ENCODE data around the gene CLDN20.

CLDN20 gene

DNA sequence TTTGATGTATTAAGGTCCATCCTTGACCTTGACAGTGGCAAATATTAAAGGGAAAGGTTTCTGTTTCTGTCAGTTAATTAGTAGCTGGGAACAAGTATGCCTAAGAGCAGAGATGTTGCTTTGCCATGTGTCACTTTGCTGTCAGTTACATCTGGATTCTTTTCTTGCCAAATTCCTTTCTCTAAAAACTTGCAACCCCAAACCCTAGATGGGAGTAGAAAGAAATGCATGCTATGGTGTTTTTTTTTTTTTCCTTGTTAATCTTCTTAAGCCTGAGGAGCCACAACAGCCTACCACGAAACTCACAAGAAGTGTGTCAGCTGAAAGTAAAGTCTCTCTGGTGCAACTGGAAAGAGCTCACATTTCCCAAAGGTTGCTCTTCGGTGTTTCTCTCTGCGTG is 18.0 kb upstream of the CLDN20 start:
- peak; percentile 76 for DNase-seq

DNA sequence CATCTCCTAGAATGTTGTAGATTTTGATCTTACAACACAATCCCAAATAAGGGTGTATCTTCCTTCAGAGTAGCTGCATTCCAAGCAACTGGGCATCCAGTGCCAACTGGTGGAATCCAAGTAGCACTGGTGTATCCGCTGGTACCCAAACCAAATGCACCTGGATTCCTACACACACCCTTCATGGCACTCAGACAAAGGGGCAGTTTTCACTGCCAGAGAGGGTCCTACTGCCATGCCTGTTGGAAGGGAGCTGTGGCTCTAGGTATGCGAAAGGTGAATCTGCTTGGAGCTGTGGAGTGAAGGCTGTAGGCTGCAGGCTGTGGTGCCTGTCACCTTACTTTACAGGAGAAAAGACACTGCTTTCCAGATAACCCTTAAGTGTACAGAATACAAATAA is 17.0 kb upstream of the CLDN20 start:
- no peak for DNase-seq

DNA sequence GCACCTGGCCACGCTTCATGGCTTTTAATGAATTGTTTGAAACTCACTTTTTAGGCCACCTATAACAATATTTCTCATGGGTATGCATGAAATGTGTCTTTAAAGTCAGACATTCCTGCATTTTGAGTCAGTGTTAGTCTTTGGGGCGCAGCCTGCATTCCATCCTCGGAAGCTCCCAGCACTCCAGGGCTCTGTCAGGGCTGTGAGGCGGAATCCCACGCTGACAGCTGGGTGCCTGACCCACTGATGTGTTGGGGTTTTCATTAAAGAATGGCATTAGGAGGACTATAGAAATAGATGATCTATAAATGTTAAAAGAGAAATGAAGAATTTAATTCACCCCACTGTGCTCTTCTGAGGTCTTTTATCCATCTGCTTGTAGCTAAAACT is 16.2 kb upstream of the CLDN20 start:
- DNase-seq = peak; percentile 90

DNA sequence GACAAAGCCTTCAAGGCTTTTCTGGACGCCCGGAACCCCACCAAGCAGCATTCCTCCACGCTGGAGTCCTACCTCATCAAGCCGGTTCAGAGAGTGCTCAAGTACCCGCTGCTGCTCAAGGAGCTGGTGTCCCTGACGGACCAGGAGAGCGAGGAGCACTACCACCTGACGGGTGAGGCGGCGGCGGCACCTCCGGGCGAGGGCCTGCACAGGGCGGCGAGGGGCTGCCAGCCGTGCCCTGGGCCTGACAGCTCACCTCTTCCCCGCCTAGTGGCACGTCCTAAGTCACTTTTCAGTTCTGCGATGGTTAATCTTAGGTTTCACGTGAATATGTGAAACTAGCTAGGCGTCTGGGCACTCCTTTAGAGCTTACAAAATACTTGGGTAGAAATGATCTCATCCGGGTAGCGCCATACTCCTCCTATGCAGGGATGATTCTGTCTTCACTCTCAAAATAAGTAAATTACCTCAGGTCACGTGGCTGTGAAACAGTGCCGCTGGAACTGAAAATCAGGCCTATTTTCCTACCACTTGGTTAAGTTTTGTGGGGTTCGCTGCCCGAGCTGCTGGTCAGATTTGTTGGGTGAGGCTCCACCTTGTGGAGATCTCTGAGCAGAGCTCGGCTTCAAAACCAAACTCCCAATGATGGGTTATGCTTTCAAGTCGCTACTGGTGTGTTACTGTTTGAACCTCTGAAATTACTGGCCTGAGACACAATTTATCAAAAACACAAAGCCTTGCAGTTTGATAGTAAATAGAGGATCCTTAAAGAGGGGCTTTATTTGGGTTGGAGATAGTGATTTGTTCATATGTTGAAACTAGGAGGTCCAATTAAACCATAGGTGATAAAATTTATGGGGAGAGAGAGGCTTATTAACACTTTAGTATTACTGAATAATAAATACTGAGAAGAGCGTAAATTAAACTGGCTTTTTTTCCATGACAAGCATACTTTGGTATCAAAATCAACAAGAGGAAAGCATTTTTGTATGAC is 15.5 kb upstream of the CLDN20 start:
- DNase-seq = peak; percentile 77

- DNase-seq = no peak
These were observed 13.0 kb upstream of the CLDN20 start for GRCh38 chr6:155250701-155251381.

- no peak for DNase-seq
These were observed 11.2 kb upstream of the CLDN20 start for GRCh38 chr6:155252581-155252980.

- no peak for DNase-seq
These were observed 10.5 kb upstream of the CLDN20 start for GRCh38 chr6:155253337-155253736.

- DNase-seq = no peak
These were observed 9.7 kb upstream of the CLDN20 start for GRCh38 chr6:155254139-155254538.

DNA sequence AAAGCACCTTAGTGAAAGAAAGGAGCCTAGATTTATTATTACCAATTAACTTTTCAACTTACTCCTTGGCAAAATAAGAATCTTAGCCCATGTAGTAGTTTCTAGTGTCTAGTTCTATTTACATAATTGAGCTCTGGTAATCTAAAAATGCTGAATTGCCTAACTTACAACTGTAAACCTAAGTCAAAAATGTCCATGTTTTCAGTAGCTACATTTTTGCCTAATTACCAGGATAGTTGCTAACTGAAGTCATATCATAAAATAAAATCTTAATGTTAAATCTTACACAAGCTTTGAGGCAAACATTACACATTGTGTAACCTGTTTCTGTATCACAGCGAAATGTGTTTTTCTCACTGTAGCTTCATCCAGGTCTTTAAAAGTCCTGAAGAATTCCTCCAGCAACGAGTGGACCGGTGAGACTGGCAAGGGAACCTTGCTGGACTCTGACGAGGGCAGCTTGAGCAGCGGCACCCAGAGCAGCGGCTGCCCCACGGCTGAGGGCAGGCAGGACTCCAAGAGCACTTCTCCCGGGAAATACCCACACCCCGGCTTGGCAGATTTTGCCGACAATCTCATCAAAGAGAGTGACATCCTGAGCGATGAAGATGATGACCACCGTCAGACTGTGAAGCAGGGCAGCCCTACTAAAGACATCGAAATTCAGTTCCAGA is 7.6 kb upstream of the CLDN20 start:
- no peak for DNase-seq

- no peak for DNase-seq
These were observed 6.0 kb upstream of the CLDN20 start for GRCh38 chr6:155257796-155258195.

DNA sequence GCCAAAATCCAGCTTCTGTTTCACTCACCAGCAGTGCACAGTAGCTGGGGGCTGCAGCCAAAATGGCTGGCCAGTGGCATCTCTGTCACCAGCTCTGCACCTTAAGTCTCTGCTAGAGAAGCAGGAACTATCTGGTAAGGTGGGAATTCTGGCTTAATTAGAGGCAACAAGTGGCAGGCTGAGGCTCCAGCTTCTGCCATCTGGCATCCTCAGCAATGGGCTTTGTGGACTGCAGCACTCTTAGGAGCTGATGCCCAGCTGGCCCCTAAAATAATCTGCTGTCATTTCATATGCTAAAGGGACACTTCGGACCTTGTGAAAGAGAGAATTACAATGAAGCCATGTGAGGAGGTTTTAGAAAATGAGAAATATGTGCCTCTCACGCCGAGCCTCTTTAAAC is 4.6 kb upstream of the CLDN20 start:
- no peak for DNase-seq

DNA sequence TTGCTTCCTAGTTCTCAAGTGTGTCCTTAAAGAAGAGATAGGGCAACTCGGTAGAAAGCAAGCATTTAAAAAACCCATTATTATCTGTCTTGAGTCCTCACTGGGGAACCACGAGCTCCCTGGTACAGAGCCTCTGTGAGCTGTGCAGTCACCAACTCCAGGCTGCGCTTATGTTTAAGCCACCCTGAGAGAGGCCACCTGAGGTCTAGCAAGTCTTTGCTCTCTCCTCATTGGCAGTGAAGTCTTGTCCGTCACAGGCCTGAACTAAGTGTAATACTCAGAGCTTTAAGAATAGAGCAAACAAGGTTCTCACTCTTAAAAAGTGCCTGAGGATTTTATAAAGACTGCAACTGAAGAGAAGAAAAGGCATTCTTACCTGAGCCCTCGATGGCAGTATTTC is 3.9 kb upstream of the CLDN20 start:
- DNase-seq = no peak

DNA sequence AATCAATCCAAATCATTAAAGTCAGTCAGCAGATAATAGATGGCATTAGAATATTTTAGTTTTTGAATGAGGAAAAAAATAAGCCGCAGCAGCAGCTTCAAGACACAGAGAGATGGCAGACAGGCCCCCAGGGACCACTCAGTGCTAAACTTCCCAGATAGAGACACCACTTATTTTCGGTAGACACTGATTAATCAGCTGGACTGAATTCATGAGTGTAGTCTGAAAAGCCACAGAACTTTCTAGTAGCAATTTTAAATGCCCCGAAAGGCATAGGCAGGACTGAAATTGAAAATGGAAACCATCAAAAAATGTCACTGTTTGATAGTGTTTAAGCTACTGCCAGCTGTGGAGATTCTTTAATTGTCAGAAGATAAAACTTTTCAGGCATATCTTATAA is 3.1 kb upstream of the CLDN20 start:
- no peak for DNase-seq

DNA sequence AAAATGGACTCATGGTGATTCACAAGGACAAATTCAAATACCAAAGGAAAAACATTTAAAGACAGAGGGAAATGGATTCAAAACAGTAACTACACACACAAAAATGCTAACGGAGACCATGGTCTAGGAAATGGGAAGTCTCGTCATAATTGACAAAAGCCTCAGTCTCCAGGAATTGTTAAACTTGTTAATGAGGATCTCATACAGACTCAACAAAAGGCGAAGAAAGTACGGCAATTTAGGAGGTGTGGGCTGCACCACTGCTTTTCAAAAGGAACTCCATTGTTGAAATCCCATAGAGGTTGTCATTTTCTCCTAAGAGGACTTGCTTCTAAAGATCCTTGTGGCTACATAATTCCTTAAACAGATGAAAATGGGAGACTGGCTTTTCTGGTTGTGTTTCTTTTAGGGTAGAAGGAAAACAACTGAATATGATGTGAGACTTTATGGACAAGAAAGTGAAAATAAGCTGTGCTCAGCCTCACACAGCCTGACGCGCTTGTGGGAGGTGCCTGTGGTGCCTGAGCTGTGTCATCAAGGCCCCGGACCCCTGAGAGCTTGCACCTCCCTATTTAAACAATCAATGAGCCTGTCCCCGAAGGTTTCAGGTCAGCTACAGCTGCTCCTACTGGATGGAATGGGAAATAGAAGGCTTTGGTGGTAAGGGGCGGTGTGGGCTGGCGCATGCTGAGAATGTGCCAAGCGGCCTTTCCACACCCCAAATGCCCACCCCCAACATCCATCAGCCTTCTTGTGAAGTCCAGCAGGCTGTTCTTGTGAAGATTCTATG is 2.5 kb upstream of the CLDN20 start:
- DNase-seq = no peak

DNA sequence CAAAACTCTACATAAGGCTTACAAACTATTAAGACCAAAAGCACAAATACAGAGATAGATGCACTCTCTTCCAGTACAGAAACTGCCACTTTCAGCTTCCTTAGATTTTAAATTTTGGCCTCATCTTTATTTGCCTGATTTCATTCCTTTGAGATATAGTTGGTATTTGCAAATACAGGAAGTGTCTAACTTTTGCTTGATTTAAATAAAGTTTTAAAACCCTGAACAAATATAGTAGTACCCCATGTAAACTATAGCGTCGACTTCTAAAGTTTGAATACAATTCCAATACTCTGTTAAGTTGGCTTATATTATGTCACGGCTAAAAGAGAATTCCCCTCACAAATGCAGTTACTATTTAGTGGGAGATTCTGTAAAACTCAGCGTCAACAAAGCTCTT is 1.2 kb upstream of the CLDN20 start:
- no peak for DNase-seq

DNA sequence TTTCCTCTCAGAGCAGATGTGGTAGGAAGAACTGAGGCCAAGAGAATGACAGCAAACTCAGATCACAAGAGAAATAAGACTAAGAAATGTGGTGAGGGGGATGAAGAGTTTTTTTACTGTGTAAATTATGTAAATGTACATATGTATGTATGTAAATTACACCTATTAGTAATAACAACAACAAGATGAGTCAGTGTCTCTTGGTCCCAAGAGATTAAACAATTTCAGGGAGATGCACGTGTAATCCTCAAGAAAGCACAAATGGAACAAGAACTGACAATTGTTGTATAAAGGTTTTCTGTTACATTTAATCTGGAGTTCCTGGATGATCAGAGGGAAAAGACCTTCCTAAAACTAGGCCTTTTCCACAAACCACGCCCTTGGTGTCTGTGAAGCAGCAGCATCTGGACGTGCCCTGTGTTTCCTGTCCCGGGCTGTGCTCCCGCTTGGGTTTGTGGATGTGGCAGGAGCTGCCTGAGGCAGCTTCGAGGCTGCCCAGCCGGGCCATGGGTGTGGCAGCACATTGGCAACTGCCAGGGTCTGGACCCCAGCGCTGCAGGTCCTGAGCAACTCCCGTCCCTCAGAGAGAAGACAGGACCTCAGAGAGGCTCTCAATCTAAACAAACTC is 994 bp downstream of the CLDN20 start:
- peak; percentile 18 for DNase-seq

DNA sequence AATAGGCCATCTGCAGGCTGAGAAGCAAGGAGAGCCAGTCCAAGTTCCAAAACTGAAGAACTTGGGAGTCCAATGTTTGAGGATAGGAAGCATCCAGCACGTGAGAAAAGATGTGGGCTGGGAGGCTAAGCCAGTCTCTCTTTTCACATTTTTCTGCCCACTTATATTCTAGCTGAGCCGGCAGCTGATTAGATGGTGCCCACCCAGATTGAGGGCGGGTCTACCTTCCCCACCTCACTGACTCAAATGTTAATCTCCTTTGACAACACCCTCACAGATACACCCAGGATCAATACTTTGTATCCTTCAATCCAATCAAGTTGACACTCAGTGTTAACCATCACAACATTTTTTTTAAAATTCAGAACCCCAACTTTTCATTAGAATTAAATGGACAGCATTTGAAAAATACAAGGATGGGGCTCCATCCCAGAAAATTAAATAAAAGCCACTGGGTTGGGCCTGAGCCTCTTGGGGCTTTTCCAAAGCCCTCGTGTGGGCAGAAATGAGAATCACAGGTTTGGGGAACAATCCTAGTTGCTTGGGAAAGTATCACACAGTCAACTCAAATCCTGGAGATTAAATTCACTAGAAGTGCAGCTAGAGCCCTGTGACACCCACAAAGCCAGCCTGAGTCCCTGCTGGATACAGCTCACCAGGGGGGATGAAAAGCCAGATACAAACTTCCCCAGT is 2.2 kb downstream of the CLDN20 start:
- DNase-seq = no peak

DNA sequence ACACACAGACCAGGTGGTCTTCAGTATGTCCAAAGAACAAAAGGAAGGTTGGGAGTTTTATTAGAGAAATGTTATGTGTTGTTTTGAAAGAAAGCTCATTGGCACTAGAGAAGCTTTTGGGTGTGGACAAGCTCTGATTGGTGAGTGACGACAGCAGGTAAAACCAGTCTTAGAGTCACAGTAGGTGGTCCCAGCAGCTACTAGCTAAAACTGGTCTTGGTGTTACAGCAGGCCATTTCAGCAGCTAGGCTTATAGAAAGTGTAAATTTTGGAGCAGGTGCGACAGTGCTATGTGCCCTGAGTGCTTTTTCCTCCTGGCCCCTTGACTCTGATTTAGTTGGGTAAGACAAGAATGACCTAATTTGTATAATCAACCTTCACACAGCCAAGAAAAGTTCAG is 3.6 kb downstream of the CLDN20 start:
- DNase-seq = no peak

GRCh38 chr6:155268088-155268867 is 4.5 kb downstream of the CLDN20 start:
- DNase-seq = peak; percentile 61

GRCh38 chr6:155269765-155270164 is 6.0 kb downstream of the CLDN20 start:
- DNase-seq = no peak

- DNase-seq = no peak
These were observed 6.8 kb downstream of the CLDN20 start for GRCh38 chr6:155270561-155271091.

Data from fibroblast of upper back skin (primary cell).